Breast epithelium (tissue), 3 donors: ENCODE data around the gene CD200R1L.

Source experiments
- POLR2AphosphoS5 ChIP-seq, 3 donors: sonication (generic); formaldehyde crosslinking; IDR thresholded peaks; one replicate each; pipeline ENCODE4 v1.6.1; 2017; ENCODE audit warnings: antibody characterized with exemption in 3 of 3
- TF ChIP-seq, protein P1 (sequence below), 3 donors: fragments of 450-650 bp; IDR thresholded peaks; one replicate each; pipeline ENCODE4 v1.5.1; 2016 to 2017; ENCODE audit warnings: antibody characterized with exemption in 3 of 3, mild to moderate bottlenecking in 3 of 3, moderate library complexity in 3 of 3

DNA sequence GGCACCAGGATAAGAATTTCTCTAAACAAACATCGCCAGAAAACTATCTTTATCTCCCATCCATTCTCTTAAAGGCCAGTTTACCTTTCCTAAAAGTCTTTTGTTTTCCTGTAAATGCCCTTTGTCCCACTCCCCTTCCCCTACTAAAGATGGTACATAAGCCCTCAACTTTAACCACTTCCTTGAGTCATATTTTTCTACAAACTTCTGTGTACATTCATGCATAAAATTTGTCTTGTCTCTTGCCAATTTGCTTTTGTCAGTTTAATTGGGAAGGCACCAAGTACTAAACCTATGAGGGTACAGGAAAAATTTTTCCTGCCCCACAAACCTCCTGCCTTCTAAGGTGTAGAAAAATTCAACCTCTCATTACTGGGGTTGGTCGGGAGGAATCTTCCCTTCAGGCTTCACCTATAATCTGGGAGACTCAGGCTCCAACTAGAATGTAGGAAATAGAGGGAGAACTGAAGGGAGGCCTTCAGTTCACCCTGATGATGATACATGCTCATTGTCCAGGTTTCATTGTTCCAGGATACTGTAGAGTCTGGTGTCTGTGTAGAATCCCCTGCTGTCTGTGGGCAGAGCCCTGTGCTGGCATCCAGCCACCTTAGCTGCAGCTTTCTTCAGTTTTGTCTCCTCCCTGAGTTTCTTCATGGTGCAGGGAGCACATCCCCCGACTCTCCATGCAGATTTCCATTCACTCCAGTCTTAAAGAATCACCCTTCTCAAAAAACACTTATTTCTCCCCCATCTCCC lies 53.2 kb downstream of the CD200R1L start:
- TF ChIP-seq, protein P1, sequence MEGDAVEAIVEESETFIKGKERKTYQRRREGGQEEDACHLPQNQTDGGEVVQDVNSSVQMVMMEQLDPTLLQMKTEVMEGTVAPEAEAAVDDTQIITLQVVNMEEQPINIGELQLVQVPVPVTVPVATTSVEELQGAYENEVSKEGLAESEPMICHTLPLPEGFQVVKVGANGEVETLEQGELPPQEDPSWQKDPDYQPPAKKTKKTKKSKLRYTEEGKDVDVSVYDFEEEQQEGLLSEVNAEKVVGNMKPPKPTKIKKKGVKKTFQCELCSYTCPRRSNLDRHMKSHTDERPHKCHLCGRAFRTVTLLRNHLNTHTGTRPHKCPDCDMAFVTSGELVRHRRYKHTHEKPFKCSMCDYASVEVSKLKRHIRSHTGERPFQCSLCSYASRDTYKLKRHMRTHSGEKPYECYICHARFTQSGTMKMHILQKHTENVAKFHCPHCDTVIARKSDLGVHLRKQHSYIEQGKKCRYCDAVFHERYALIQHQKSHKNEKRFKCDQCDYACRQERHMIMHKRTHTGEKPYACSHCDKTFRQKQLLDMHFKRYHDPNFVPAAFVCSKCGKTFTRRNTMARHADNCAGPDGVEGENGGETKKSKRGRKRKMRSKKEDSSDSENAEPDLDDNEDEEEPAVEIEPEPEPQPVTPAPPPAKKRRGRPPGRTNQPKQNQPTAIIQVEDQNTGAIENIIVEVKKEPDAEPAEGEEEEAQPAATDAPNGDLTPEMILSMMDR (IDR thresholded peaks at IDR 0.05) = no peak
- no peak for TF ChIP-seq POLR2AphosphoS5 (IDR thresholded peaks at IDR 0.05)
